ENCODE data around the gene NCS1.

GRCh38 chr9:130158001-130158400 lies 14.2 kb upstream of the NCS1 start:
- TF ChIP-seq CTCF (IDR thresholded peaks at IDR 0.05) (no peak), POLR2A (IDR thresholded peaks at IDR 0.05; ENCODE audit: low read depth) (no peak), EP300 (IDR thresholded peaks at IDR 0.05) (no peak), POLR2AphosphoS5 (IDR thresholded peaks at IDR 0.05) (no peak)

Data from esophagus muscularis mucosa (tissue), 4 donors.